GM12872 (cell line): Measurements from ENCODE around the gene B3GNT7.

Experiments
- CTCF ChIP-seq: IDR thresholded peaks from 3 replicates; pipeline ENCODE4 v1.5.1; 2011; ENCODE audit warnings: low read depth, mild to moderate bottlenecking, low read length, moderate library complexity; ENCODE audit not compliant: insufficient read depth

B3GNT7 gene

GRCh38 chr2:231360881-231361371, 34.6 kb upstream of the B3GNT7 start:
- TF ChIP-seq CTCF = no peak

GRCh38 chr2:231361701-231362554, 33.6 kb upstream of the B3GNT7 start:
- peak; percentile 61; the same call in 2 of the 3 replicates for TF ChIP-seq CTCF

- TF ChIP-seq CTCF = no peak
Measured at GRCh38 chr2:231362555-231363184, 32.8 kb upstream of the B3GNT7 start.

GRCh38 chr2:231364061-231364460, 31.4 kb upstream of the B3GNT7 start:
- no peak for TF ChIP-seq CTCF

- TF ChIP-seq CTCF = no peak
Measured at GRCh38 chr2:231364961-231365810, 30.3 kb upstream of the B3GNT7 start.

GRCh38 chr2:231367178-231367577, 28.3 kb upstream of the B3GNT7 start:
- TF ChIP-seq CTCF = no peak
